SK-N-SH (cell line): ENCODE measurements around the gene PARP16. TPM values are rescaled to one million over a fixed set of nuclear protein-coding genes. Genes with fewer than 3 reads are reported as not detected.

Experiments
- CTCF ChIA-PET: fragments of 300-600, 350-600 bp; formaldehyde crosslinking; extraction: SDS; loops from one replicate; lab custom pipeline; 2021; lab: Yijun Ruan, JAX
- POLR2A ChIA-PET: fragments of 350-600 bp; sonication (Branson Sonifier 250); formaldehyde crosslinking; extraction: SDS; loops from one replicate; lab custom pipeline; 2020; ENCODE audit warnings: antibody characterized with exemption, inconsistent platforms; lab: Yijun Ruan, JAX
- DNase-seq: peaks from one replicate; pipeline ENCODE4 v3.0.0; 2012
- H2AFZ ChIP-seq: fragments of 200-600 bp; sonication (generic); 2 replicates; pipeline ENCODE4 v1.8.1; 2016; ENCODE audit warnings: antibody characterized with exemption, mild to moderate bottlenecking, low read depth
- H3F3A ChIP-seq: fragments of 200-600 bp; sonication (generic); replicated peaks from 2 replicates; pipeline ENCODE3; 2016; ENCODE audit warnings: antibody characterized with exemption, mild to moderate bottlenecking; ENCODE audit not compliant: insufficient read depth
- H3K27ac ChIP-seq, 2 experiments: fragments of 200-500 bp in 1 of 2; fragments of 200-600 bp in 1 of 2; sonication (Bioruptor generic) in 1 of 2; sonication (generic), shearing (Covaris generic) in 1 of 2; 2 replicates each; pipeline versions ENCODE4 v1.5.1 to v1.6.1; 2014 to 2016; ENCODE audit warnings: low read depth in 2 of 2, inconsistent platforms in 1 of 2, low read length in 1 of 2, mild to moderate bottlenecking in 1 of 2, mixed read lengths in 1 of 2
- H3K27me3 ChIP-seq: fragments of 200-600 bp; sonication (generic), shearing (Covaris generic); 2 replicates; pipeline ENCODE4 v1.6.1; 2016; ENCODE audit warnings: mixed run types; ENCODE audit not compliant: insufficient read depth
- H3K36me3 ChIP-seq, 2 experiments: fragments of 200-500 bp in 1 of 2; fragments of 200-600 bp in 1 of 2; sonication (Bioruptor generic) in 1 of 2; sonication (generic) in 1 of 2; replicated peaks in 1 of 2; 2 replicates each; pipeline versions ENCODE3 to v1.5.1; 2014 to 2016; ENCODE audit warnings: low read length in 1 of 2, mild to moderate bottlenecking in 1 of 2; ENCODE audit not compliant: insufficient read depth in 2 of 2, control insufficient read depth in 1 of 2
- H3K4me1 ChIP-seq, 2 experiments: fragments of 200-500 bp in 1 of 2; fragments of 200-600 bp in 1 of 2; sonication (Bioruptor generic) in 1 of 2; sonication (generic), shearing (Covaris generic) in 1 of 2; 2 replicates each; pipeline versions ENCODE4 v1.5.1 to v1.6.1; 2014 to 2016; ENCODE audit warnings: low read depth in 1 of 2, low read length in 1 of 2, mixed run types in 1 of 2; ENCODE audit not compliant: insufficient read depth in 2 of 2, control insufficient read depth in 1 of 2
- H3K4me2 ChIP-seq: fragments of 200-600 bp; sonication (generic), shearing (Covaris generic); 2 replicates; pipeline ENCODE4 v1.6.1; 2017; ENCODE audit warnings: mixed run types
- H3K4me3 ChIP-seq, 2 experiments: fragments of 200-500 bp in 1 of 2; fragments of 200-600 bp in 1 of 2; sonication (Bioruptor generic) in 1 of 2; sonication (generic), shearing (Covaris generic) in 1 of 2; 2 replicates each; pipeline versions ENCODE4 v1.5.1 to v1.8.1; 2014 to 2016; ENCODE audit warnings: low read depth in 2 of 2, inconsistent platforms in 1 of 2, low read length in 1 of 2, mild to moderate bottlenecking in 1 of 2, mixed read lengths in 1 of 2, moderate library complexity in 1 of 2
- H3K79me2 ChIP-seq: fragments of 200-600 bp; sonication (generic); 2 replicates; pipeline ENCODE4 v1.8.1; 2017; ENCODE audit warnings: mild to moderate bottlenecking; ENCODE audit not compliant: insufficient read depth
- H3K9ac ChIP-seq: fragments of 200-600 bp; sonication (generic); 2 replicates; pipeline ENCODE4 v1.6.1; 2017; ENCODE audit warnings: mixed run types
- H3K9me2 ChIP-seq: fragments of 200-600 bp; sonication (generic); 2 replicates; pipeline ENCODE4 v1.6.1; 2017; ENCODE audit warnings: mixed run types
- H3K9me3 ChIP-seq: fragments of 200-600 bp; sonication (generic); 2 replicates; pipeline ENCODE4 v1.6.1; 2017; ENCODE audit warnings: mixed run types, mild to moderate bottlenecking, moderate library complexity
- H4K20me1 ChIP-seq: fragments of 200-600 bp; sonication (generic); 2 replicates; pipeline ENCODE4 v1.6.1; 2017; ENCODE audit warnings: mild to moderate bottlenecking, mixed run types; ENCODE audit not compliant: insufficient read depth
- CHD2 ChIP-seq: fragments of 150-350 bp; IDR thresholded peaks from 2 replicates; pipeline ENCODE4 v1.6.1; 2018; ENCODE audit warnings: low read length; ENCODE audit not compliant: partially characterized antibody
- EP300 ChIP-seq, 2 experiments: IDR thresholded peaks; 2 replicates each; pipeline versions ENCODE4 v1.4.0 to v1.6.1; 2012; ENCODE audit warnings: borderline replicate concordance in 1 of 2, low read depth in 1 of 2, low read length in 1 of 2
- EZH2phosphoT487 ChIP-seq: fragments of 200-600 bp; sonication (generic); IDR thresholded peaks from 2 replicates; pipeline ENCODE4 v1.6.1; 2017; ENCODE audit warnings: low read depth, mixed run types, mild to moderate bottlenecking, antibody characterized with exemption, moderate library complexity, borderline replicate concordance
- FOSL2 ChIP-seq: IDR thresholded peaks from 2 replicates; pipeline ENCODE4 v1.4.0; 2012; ENCODE audit warnings: low read depth, mild to moderate bottlenecking, moderate library complexity, borderline replicate concordance
- FOXJ3 ChIP-seq: sonication (generic); formaldehyde crosslinking; IDR thresholded peaks from 2 replicates; pipeline ENCODE4 v1.5.1; 2020; ENCODE audit warnings: mild to moderate bottlenecking, missing genetic modification reagents
- FOXM1 ChIP-seq: IDR thresholded peaks from 2 replicates; pipeline ENCODE4 v1.4.0; 2012; ENCODE audit warnings: low read depth, mild to moderate bottlenecking
- IRF3 ChIP-seq: fragments of 150-350 bp; IDR thresholded peaks from 2 replicates; pipeline ENCODE4 v1.6.1; 2016; ENCODE audit warnings: mild to moderate bottlenecking, low read depth, low read length
- JUND ChIP-seq: IDR thresholded peaks from 2 replicates; pipeline ENCODE4 v1.4.0; 2012
- MAX ChIP-seq: IDR thresholded peaks from 2 replicates; pipeline ENCODE4 v1.4.0; 2012; ENCODE audit warnings: low read depth
- MEF2A ChIP-seq: IDR thresholded peaks from 2 replicates; pipeline ENCODE4 v1.4.0; 2012; ENCODE audit warnings: low read depth, borderline replicate concordance
- NFIC ChIP-seq: IDR thresholded peaks from 2 replicates; pipeline ENCODE4 v1.4.0; 2012; ENCODE audit warnings: borderline replicate concordance
- NRF1 ChIP-seq: IDR thresholded peaks from 2 replicates; pipeline ENCODE4 v1.6.1; 2012; ENCODE audit warnings: low read depth, mild to moderate bottlenecking, low read length
- RAD21 ChIP-seq: IDR thresholded peaks from 2 replicates; pipeline ENCODE4 v1.6.1; 2012; ENCODE audit warnings: mild to moderate bottlenecking, low read length
- RCOR1 ChIP-seq: fragments of 150-350 bp; IDR thresholded peaks from 2 replicates; pipeline ENCODE4 v1.6.1; 2017; ENCODE audit warnings: antibody characterized with exemption, low read length
- RXRA ChIP-seq: IDR thresholded peaks from 2 replicates; pipeline ENCODE4 v1.4.0; 2012; ENCODE audit warnings: low read depth, mild to moderate bottlenecking, borderline replicate concordance
- SIN3A ChIP-seq: IDR thresholded peaks from 2 replicates; pipeline ENCODE4 v1.6.1; 2012; ENCODE audit warnings: low read depth, mild to moderate bottlenecking, low read length, moderate library complexity, borderline replicate concordance
- TAF1 ChIP-seq: IDR thresholded peaks from 2 replicates; pipeline ENCODE4 v1.6.1; 2012; ENCODE audit warnings: low read depth, mild to moderate bottlenecking, low read length, moderate library complexity, borderline replicate concordance
- TCF12 ChIP-seq: IDR thresholded peaks from 2 replicates; pipeline ENCODE4 v1.4.0; 2012
- YY1 ChIP-seq: IDR thresholded peaks from 2 replicates; pipeline ENCODE4 v1.4.0; 2012; ENCODE audit warnings: low read depth, mild to moderate bottlenecking
- WGBS: methylation state at CpG from one replicate; pipeline ENCODE4 v1.1.6; 2017; ENCODE audit warnings: low lambda C conversion rate; 5-methylcytosine and 5-hydroxymethylcytosine counted together
- polyA plus RNA-seq, 3 experiments: library from polyadenylated mRNA; depleted of rRNA; stranded (reverse); fragments of >200 nt; gene quantifications; 2 replicates each; pipeline ENCODE4 v1.2.3, GENCODE V29; 2012
- TF ChIP-seq, protein P1 (sequence below): IDR thresholded peaks from 2 replicates; pipeline ENCODE4 v1.4.0; 2012; ENCODE audit warnings: low read depth, borderline replicate concordance
- TF ChIP-seq, protein P2 (sequence below): IDR thresholded peaks from 2 replicates; pipeline ENCODE4 v1.4.0; 2012; ENCODE audit warnings: low read depth, borderline replicate concordance

The PARP16 gene
- polyA plus RNA-seq, 1 of the 3 experiments (the other 2 are of a cell fraction): 6.3 TPM

GRCh38 chr15:65219137-65219536 is 67.5 kb downstream of the PARP16 start:
- TF ChIP-seq TCF12 (no peak), SIN3A (no peak), RAD21 (no peak), RXRA (no peak), MEF2A (no peak), TAF1 (no peak), FOSL2 (no peak), YY1 (no peak), FOXM1 (no peak), IRF3 (no peak), NFIC (no peak), RCOR1 (no peak), MAX (no peak), NRF1 (no peak)
- 77% methylated on average over 3 of the region's 3 CpGs for whole genome bisulfite sequencing
- H3K4me2 ChIP-seq: no peak overlapping the region

GRCh38 chr15:65217526-65218482 is 68.9 kb downstream of the PARP16 start:
- Histone ChIP-seq H3K27ac (no peak overlapping the region), H3K9me3 (no peaks in the 10 kb centered on the region), H3F3A (no peaks in the 10 kb centered on the region), H3K27me3 (no peaks in the 10 kb centered on the region), H3K4me1 (no peaks in the 10 kb centered on the region), H3K9ac (no peak overlapping the region), H4K20me1 (no peaks in the 10 kb centered on the region), H3K36me3 (no peaks in the 10 kb centered on the region), H3K9me2 (no peaks in the 10 kb centered on the region), H3K4me3 (no peak overlapping the region), H3K4me2 (no peak overlapping the region), H3K79me2 (no peaks in the 10 kb centered on the region), H2AFZ (no peak overlapping the region)
- no peak for DNase-seq
- ChIA-PET CTCF (interaction anchor here (0.5 to 2.4 kb wide), 2 partner anchors 53 to 647 kb away, joined by 3 to 8 read pairs; no protein-coding TSS in a partner anchor), POLR2A (no interaction called here)
- WGBS: 71% methylated on average over 10 of the region's 10 CpGs
- TF ChIP-seq MAX (no peak), NFIC (no peak), FOXM1 (no peak), CHD2 (no peak), MEF2A (no peak), FOSL2 (no peak), EZH2phosphoT487 (no peak), EP300 (IDR thresholded peaks at IDR 0.05; ENCODE audit: borderline replicate concordance in 1 of 2, low read depth in 1 of 2, low read length in 1 of 2) (no peak), JUND (no peak), FOXJ3 (no peak), IRF3 (no peak)
- TF ChIP-seq, protein P1, sequence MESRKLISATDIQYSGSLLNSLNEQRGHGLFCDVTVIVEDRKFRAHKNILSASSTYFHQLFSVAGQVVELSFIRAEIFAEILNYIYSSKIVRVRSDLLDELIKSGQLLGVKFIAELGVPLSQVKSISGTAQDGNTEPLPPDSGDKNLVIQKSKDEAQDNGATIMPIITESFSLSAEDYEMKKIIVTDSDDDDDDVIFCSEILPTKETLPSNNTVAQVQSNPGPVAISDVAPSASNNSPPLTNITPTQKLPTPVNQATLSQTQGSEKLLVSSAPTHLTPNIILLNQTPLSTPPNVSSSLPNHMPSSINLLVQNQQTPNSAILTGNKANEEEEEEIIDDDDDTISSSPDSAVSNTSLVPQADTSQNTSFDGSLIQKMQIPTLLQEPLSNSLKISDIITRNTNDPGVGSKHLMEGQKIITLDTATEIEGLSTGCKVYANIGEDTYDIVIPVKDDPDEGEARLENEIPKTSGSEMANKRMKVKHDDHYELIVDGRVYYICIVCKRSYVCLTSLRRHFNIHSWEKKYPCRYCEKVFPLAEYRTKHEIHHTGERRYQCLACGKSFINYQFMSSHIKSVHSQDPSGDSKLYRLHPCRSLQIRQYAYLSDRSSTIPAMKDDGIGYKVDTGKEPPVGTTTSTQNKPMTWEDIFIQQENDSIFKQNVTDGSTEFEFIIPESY: no peak
- TF ChIP-seq, protein P2, sequence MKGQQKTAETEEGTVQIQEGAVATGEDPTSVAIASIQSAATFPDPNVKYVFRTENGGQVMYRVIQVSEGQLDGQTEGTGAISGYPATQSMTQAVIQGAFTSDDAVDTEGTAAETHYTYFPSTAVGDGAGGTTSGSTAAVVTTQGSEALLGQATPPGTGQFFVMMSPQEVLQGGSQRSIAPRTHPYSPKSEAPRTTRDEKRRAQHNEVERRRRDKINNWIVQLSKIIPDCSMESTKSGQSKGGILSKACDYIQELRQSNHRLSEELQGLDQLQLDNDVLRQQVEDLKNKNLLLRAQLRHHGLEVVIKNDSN: no peak

More at GRCh38 chr15:65219137-65219536, 67.5 kb downstream of the PARP16 start:
- no peak overlapping the region for H2AFZ ChIP-seq
- DNase-seq: no peak
- no peaks in the 10 kb centered on the region for H3K9me3 ChIP-seq
- POLR2A ChIA-PET: no interaction called here
- H4K20me1 ChIP-seq: no peaks in the 10 kb centered on the region
- no peak overlapping the region for H3K9ac ChIP-seq
- no peaks in the 10 kb centered on the region for H3F3A ChIP-seq
- H3K4me3 ChIP-seq: no peak overlapping the region
- H3K36me3 ChIP-seq: no peaks in the 10 kb centered on the region
- H3K79me2 ChIP-seq: no peaks in the 10 kb centered on the region
- CTCF ChIA-PET: interaction anchor here (2.4 kb wide), 1 partner anchor 52 kb away, joined by 8 read pairs; no protein-coding TSS in a partner anchor
- H3K9me2 ChIP-seq: no peaks in the 10 kb centered on the region
- no peaks in the 10 kb centered on the region for H3K27me3 ChIP-seq
- no peak overlapping the region for H3K27ac ChIP-seq
- H3K4me1 ChIP-seq: no peaks in the 10 kb centered on the region
